Activated CD4-positive, alpha-beta T cell treated with anti-CD3 and anti-CD28 coated beads, Interleukin-2, amount 50 U/mL, for 48 hours (primary cell): ENCODE results near the gene DLX4.

Experiments
- DNase-seq, 2 experiments: peaks; one replicate each; pipeline ENCODE4 v3.0.0-alpha.2; 2020

Gene DLX4

DNA sequence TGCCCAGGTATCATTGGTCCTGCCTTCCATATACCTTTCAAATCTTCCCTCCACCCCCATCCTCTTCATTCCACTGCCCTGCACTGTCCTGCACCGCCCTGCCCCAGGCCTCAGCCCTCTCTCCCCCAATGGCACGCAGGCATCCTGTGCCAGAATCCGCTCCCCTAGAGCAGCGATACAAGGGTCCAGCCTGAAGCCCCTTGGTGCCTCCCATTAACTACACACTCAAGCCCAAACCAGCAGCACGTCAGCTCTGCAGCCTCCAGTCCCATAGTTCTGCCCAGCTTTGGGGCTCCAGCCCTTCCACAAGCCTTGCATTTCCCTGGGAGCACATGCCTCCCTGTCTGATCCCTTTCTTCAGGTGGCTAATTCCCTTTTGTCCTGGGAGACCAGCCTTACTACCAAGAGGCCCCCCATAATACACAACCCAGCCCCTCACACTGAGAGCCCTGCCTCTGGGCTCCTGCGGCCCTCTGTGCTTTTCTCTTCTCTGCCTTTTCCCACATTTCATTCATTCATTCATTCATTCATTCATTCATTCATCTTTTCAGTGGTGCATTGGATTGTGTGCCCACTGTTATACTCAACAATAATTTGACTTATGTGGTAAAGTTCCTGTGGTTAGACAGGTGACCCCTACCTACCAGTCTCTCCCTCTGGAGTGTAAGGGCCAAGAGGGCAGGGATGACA is 52.8 kb downstream of the DLX4 start:
- DNase-seq = no peak

DNA sequence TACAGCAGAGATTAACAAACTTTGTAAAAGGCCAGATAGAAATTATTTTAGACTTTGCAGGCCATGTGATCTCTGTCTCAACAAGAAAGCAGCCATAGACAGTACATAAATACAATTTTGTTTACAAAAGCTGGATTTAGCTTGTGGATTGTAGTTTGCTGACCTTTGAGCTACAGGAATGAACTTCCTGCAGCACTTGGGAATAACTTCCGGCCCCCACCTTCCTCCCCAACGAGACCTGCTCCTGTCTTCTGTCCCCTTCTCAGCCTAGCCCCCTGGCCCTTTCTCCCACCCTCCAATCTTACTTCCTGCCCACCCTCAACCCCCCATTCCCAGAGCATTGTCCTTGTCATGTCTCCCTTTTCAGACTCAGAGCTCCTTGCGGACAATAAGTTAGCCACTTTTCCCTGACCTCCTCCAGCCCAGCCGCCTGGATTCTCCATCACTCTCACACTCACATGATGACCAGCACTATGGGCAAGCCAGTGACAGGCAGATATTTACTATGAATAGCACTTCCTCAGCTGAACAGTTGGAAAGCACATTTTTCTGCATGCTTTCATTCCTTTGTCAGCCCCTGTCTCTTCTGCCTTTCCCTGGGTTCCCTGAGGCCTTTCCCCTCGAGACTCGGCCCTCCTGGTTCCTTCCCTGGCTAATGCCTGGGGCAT is 53.6 kb downstream of the DLX4 start:
- no peak for DNase-seq

DNA sequence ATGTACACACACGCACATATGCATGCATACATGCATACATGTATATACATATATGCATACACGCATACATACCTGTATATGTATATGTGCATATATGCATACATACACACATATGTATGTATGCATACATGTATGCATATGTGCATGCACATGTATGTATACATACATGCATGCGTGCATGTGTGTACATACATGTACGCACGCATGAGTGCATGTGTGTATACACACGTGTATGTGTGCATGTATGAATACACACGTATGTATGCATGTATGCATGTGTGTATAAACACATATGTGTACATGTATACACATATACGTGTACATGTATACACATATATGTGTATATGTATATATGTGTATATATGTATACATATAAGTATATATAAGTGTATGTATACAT is 54.5 kb downstream of the DLX4 start:
- no peak for DNase-seq
